GM18499 (cell line): ENCODE data around the gene SLC6A8.
"Not testable (repeated sequence)": the region's sequence is repeated elsewhere in the genome, so short reads cannot be mapped to it uniquely, and the experiment has no call there.

Experiments used
- ATAC-seq: cut with Tn5 transposase; IDR thresholded peaks from one replicate; pipeline ENCODE4 v1.9.1; 2021; ENCODE audit warnings: moderate number of reproducible peaks; ENCODE audit not compliant: insufficient read depth, unreplicated experiment

SLC6A8 gene

DNA sequence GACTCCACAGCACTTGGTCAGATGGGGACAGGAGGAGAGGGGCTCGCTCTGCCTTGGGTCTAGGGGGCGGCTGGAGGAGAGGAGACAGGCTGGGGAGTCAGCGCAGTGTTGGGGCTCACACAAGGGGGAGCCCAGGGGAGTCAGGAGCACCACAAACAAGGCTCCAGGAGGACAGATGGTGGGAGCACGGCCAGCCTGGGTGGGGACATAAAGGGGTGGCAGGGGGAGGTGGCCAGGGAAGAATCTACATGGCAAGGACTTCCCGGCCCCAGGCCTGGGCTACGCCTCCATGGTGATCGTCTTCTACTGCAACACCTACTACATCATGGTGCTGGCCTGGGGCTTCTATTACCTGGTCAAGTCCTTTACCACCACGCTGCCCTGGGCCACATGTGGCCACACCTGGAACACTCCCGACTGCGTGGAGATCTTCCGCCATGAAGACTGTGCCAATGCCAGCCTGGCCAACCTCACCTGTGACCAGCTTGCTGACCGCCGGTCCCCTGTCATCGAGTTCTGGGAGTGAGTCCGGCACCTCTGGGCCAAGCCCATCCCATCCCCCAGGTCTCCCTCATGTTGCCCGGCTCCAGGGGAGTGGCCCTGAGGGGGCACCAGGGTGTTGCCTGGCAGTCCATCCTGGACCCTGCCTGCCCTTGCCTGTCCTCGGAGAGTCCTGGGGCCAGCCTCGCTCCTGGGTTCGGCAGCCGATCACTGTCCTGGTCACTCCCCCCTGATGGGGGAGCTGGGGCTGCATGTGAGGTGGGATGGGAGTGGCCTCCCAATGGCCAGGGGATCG, 3.5 kb downstream of the SLC6A8 start:
- not testable (repeated sequence) for ATAC-seq

DNA sequence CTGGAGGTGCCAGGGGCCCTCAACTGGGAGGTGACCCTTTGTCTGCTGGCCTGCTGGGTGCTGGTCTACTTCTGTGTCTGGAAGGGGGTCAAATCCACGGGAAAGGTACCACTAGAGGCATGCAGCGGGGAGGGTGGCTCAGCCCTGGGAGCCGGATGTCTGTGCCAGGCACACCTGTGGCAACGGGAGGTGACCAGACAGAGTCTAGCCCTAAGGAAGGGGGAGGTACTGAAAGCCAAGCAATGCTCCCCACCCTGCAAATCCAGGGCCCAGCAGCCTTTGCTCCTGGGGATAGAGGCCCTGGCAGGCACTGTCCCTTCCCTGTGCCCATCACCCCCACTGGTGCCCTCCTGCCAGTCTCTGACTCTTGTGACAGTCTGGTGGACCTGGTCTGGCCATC, 4.3 kb downstream of the SLC6A8 start:
- ATAC-seq = no peak

DNA sequence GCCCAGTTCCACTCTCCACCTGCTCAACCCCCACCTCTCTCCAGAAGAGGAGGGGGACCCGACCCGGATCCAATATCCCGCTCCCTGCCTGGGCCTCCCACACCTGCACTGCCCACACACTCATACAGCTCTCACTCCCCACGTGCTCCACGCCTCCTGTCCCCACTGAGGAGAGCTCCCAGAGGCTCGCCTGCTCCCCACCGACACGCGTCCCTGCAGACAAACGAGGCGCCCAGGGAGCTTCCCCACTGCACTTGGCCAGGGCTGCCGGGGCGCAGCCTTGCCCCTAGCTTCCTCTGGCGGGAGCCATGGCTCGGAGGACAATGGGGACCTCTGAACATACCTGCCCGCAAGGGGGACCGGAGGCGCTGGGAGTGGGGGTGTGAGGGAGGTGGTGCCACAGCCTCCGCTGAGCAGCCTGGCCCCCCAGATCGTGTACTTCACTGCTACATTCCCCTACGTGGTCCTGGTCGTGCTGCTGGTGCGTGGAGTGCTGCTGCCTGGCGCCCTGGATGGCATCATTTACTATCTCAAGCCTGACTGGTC, 5.0 kb downstream of the SLC6A8 start:
- no peak for ATAC-seq

DNA sequence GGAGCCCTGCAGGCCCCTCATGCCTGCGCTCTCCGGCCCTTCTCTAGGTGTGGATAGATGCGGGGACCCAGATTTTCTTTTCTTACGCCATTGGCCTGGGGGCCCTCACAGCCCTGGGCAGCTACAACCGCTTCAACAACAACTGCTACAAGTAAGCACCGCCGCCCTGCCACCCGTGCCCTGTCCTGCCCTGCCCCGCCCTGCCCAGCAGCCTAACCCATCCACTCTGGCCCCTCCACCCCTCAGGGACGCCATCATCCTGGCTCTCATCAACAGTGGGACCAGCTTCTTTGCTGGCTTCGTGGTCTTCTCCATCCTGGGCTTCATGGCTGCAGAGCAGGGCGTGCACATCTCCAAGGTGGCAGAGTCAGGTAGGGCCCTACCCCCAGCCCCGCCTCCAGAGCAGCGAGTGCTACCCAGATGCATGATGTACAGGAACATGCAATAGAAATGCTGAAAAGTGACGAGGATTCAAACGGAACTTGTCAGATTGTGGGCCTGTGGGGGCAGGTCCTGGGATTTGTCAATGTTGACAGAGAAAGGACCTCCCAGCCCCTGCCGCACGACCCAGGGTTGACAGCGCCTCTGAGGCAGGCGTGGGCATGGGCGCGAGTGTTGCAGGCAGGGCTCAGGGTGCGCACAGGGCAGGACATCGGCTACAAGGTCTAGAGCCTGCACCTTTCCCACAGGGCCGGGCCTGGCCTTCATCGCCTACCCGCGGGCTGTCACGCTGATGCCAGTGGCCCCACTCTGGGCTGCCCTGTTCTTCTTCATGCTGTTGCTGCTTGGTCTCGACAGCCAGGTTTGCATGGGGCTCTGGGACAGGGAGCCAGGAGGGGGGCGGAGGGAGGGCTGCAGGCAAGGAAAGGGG, 5.7 kb downstream of the SLC6A8 start:
- no peak for ATAC-seq

DNA sequence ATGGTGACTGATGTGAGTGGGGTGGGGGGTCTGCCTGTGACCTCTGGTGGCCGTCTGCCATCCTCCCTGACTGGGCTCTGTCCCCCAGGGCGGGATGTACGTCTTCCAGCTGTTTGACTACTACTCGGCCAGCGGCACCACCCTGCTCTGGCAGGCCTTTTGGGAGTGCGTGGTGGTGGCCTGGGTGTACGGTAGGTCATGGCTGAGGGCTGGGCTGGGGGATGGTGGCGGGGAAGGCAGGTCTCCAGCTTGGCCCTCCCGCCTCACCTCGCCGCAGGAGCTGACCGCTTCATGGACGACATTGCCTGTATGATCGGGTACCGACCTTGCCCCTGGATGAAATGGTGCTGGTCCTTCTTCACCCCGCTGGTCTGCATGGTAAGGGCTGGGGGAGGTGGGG, 6.5 kb downstream of the SLC6A8 start:
- ATAC-seq = not testable (repeated sequence)

DNA sequence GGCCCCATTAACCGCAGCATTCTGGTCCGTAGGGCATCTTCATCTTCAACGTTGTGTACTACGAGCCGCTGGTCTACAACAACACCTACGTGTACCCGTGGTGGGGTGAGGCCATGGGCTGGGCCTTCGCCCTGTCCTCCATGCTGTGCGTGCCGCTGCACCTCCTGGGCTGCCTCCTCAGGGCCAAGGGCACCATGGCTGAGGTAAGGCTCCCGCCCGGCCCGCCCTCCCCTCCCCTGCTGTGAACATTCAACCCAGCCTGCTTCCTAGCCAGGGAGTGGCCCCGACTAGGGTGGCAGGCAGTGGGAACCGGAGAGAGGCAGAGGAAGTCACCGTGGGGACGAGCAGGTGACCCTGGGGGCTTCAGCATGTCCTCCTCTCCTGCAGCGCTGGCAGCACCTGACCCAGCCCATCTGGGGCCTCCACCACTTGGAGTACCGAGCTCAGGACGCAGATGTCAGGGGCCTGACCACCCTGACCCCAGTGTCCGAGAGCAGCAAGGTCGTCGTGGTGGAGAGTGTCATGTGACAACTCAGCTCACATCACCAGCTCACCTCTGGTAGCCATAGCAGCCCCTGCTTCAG, 7.1 kb downstream of the SLC6A8 start:
- no peak for ATAC-seq

DNA sequence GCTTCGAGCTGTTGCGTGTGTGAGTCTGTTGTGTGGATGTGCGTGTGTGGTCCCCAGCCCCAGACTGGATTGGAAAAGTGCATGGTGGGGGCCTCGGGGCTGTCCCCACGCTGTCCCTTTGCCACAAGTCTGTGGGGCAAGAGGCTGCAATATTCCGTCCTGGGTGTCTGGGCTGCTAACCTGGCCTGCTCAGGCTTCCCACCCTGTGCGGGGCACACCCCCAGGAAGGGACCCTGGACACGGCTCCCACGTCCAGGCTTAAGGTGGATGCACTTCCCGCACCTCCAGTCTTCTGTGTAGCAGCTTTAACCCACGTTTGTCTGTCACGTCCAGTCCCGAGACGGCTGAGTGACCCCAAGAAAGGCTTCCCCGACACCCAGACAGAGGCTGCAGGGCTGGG, 8.4 kb downstream of the SLC6A8 start:
- ATAC-seq = no peak

DNA sequence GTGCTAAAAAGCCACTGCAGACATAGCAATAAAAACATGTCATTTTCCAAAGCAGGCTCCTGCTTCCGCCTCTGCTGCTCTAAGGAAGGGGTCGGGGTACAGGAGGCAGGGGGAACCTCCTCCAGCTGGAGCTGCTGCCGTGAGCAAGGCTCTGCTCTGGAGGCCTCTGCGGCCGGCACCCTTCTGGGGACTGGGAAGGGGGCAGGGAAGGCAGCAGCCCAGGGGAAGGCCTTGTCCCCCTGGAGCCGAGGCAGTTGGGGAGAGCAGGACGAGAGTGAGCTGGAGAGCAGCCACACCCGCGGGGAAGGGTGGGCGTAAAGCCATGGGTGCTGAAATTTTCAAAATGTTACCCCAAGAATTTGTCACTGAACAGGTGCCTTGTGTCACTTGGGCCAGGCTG, 8.8 kb downstream of the SLC6A8 start:
- ATAC-seq = not testable (repeated sequence)

DNA sequence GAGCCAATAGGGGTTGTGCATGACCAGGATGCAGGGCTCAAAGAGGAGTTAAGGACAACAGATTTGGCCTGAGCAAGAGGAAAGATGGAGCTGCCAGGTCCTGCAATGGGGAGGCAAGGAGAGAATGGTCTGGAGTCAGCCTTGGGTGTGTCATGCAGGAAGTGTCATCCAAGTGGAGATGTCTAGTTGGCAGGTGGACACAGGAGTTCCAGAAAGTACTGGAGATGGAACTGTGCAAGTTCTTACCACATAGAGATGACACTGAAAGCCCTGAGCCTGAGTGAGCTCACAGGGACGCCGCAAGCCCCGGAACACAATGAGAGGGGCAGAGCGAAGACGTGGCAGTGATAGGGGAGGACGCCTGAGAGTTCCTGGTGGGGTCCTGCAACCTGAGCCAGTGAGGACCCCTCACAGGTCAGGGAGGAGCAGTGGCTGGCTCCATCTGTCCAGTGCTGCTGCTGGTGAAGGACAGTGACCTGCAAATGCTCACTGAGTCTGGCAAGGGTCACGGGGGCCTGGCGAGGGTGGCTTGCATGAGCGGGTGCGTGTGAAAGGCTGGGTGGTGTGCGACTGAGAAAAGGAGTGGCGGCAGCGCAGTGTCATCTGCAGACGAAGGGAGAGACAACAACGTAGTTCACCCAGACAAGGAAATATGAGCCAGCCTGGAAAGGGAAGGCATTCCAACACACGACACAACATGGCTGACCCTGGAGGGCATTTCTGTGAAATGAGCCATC, 9.4 kb downstream of the SLC6A8 start:
- ATAC-seq = not testable (repeated sequence)

DNA sequence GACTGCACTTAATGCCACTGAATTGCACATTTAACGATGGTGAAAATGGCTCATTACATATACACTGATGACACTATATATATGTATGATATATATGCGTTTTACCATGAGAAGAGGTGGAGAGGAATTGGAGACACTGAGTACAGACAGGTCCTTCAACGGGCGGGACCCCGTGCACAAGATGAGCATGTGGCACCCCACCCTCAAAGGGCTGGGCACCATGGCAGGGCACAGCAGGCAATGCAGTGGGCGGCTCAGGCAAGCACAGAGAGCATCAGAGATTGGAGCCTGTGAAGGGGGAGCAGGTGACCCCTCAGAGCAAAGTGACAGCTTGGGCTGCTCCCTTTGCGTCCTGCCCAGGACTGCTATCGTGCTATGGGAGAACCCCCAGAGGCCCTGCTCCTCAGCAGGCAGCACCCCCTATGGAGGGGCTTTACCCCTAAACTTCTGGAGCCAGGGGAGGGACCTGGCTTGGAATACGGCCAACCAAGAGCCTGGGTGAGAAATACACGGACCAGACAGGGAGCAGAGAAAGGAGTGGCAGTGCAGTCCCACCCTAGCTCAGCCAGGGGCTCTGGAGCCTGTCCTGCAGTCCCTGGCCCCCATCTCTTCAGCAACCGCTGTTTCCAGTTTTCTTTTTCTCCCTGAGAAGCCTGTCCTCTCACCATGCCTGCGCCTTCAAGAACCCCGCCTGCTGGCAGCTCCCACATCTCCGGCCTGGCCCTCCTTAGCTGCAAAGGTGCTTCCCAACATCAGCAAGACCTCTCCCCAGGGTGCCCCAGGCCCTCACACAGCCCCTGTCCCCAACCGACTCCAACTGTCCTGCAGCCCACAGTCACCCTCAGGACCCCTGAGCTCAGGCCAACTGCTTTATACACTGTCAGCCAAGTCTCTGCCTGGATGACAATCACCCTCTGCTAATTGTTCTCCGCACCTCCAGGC, 10.5 kb downstream of the SLC6A8 start:
- ATAC-seq = no peak

DNA sequence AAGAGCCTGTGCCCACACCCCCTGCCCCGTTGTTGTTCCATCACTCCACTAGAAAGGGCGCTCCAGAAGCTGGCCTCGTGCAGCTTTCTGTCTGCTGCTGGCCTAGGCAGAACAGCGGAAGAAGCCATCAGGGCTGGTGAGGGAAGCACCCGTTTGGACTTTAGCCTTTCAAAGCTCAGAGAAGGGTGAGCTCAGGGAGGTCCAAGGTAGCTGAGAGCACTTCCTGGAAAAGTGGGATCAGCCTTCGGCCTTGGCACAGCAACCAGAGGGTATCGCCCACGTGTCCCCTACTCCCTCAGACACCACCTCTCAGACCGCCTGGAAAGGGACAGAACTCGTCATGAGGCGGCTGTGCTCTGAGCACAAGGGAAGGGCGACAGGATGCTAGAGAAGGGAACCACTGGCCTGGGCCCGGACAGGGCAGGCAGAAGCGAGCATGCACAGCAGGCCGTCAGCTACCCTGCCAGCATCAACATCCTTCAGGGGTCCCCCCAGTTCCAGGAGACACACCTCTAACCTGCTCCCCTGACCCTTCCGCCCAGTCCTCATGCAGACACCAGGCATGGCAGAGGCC, 11.6 kb downstream of the SLC6A8 start:
- ATAC-seq = not testable (repeated sequence)

DNA sequence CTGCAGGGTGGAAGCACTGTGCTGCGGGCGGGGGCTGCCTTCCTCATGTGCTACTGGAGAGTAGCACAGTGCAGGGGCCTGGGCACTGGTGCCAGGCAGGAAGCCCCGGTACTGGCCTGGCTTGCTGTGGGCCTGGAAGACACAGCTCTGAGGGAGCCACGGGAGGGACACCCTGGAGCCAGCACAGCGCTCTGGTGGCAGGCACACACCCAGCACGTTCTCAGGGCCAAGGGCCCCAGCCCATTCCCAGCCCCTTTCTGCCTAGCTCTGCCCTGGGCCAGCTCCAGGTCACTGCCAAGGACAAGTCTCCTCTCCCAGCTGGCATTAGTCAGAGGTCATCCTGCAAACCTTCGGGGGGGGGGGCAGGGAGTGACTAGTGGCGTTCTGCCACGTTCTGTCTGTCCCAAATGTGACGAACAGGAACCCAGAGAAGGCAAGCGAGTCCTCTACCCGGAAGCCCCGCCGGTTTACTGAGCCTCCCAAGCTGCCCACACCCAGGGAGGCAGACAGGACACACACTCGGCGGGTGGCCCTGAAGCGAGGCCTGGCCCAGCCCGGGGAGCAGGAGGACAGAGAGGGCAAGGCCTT, 12.2 kb downstream of the SLC6A8 start:
- ATAC-seq = not testable (repeated sequence)

DNA sequence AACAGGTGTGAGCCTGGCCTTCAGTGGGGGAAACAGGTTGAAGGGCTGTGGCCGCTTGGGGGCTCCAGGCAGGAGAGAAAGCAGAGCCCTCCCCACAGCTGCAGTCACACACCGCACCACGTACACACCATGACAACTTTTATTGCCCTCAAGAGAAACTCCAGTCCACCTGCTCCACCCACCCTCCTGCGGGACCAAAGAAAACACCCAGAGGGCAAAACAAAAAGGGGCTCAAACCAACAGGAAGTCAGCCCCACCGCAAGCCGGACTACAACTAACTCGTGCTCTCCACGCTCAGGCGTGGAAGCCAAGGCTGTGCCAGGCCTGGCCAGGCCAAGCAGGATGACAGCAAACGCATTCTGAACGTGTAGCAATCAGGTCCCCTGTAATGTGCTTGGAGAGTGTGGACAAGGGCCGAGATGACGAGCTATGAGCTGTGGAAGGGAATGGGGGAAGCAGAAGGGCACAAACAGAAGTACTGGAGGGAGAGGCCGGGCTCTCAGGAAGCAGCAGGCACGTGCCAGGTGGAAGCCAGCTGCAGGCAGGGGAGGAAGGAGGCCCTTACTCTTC, 12.7 kb downstream of the SLC6A8 start:
- ATAC-seq = no peak

DNA sequence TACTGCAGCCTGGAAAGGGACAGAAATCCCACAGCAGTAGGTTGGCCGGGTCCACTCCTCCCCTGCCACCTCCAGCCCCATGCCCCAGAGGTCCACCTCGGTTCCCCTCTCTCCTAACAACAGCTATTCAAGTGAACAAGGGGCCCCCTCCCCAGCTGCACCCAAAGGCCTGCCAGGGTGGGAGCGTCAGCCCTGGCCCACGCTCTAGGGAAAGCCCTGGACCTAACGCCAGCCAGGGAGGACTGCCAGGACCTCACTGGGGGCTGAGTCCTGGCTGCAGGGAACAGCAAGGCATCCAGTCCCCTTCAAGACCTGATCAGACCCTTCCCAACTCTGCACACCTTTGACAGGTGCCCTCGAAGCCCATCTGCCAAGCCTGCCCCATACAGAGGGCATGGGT, 13.2 kb downstream of the SLC6A8 start:
- ATAC-seq = no peak

DNA sequence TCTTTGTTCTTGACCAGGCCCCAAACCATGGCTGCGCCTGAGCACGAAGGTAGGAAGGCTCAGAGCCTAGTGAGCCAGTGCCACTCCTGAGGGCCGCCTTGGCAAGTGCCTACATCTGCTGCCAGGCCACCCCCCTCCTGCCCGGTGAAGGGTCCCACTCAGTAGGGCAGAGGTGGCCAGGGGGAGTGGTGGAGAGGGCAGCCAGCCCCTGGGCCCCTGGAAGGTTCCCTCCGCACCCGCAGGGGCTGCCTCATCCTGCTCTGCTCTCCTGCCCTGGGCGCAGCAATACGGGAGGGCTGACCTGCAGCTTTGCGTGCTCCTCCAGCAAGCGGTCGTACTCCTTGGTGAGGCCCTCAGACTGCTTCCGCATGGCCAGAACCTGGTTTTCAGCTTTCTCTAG, 14.0 kb downstream of the SLC6A8 start:
- no peak for ATAC-seq

DNA sequence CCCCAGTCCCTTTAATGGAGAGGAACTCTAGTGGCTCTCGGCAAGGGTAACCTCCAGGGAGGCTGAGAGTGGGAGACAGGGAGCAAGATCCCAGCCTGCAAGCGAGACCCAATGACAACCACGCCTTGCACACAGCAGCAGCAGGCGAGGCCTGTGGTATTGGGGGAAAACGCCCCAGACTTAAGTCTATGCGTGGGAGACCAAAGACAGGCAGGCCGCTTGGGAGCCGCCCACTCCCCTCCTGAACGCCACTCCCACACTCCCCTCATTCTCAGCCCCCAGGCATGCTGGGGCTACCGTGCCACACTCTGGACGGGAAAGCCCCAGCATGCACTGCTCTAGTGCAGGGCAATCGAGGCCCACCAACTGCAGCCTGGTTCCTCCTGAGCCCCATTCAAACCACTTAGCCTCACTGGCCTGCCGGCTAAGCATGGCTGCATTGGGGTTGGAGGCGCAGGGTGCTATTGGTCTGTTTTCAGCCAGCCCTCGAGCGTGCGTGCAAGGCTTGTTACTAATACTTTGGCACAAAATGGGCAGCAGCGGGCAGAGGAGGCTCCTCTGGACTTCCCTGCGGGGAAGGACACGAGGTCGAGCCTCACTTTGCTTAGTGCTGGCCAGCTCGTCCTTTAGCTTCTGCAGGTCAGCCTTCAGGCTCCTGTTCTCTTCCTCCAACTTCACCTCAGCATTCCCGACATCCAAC, 14.8 kb downstream of the SLC6A8 start:
- ATAC-seq = no peak

DNA sequence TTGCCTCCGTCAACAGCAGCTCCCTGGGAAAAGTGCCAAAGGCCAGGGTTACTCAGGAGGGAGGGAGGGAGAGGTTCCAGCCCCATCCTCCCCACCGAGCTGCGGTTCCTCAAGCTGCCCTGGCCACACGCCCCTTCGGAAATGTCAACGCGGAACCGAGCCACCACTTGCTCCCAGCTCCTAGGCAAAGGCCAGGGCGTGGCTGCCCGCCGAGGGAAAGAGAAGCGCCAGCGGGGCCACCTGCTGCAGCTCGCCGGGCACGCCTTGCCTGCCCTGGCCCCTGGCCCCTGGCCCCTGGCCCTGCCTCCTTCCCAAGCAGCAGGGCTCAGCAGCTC, 15.3 kb downstream of the SLC6A8 start:
- ATAC-seq = no peak
